Endothelial cell of umbilical vein (primary cell): ENCODE measurements around the gene STRN3.

Source experiments
- CTCF ChIP-seq, 2 donors: IDR thresholded peaks; 1 replicate in 1 of 2; 2 replicates in 1 of 2; pipeline ENCODE4 v1.5.1; 2011; ENCODE audit warnings: low read length in 2 of 2, mild to moderate bottlenecking in 2 of 2, moderate library complexity in 2 of 2, control low read depth in 1 of 2, inconsistent platforms in 1 of 2, low read depth in 1 of 2; ENCODE audit not compliant: insufficient read depth in 1 of 2; ENCODE audit errors: extremely low read depth in 1 of 2
- EZH2 ChIP-seq: IDR thresholded peaks from 2 replicates; pipeline ENCODE4 v1.6.1; 2012; ENCODE audit warnings: borderline replicate concordance, low read depth, mild to moderate bottlenecking, moderate library complexity, low read length, inconsistent platforms; ENCODE audit not compliant: severe bottlenecking
- FOS ChIP-seq: IDR thresholded peaks from 2 replicates; pipeline ENCODE4 v1.6.1; 2011; ENCODE audit warnings: mild to moderate bottlenecking, low read length, moderate library complexity, borderline replicate concordance; ENCODE audit not compliant: insufficient read depth
- JUN ChIP-seq: IDR thresholded peaks from 2 replicates; pipeline ENCODE4 v1.6.1; 2011; ENCODE audit warnings: borderline replicate concordance, low read depth; ENCODE audit not compliant: insufficient read length, insufficient read depth
- MAX ChIP-seq: IDR thresholded peaks from 2 replicates; pipeline ENCODE4 v1.6.1; 2011; ENCODE audit not compliant: insufficient read depth, insufficient read length
- MYC ChIP-seq: IDR thresholded peaks from one replicate; pipeline ENCODE4 v1.6.1; 2011; ENCODE audit warnings: mild to moderate bottlenecking, low read depth, low read length
- POLR2A ChIP-seq: IDR thresholded peaks from 2 replicates; pipeline ENCODE4 v1.6.1; 2012; ENCODE audit warnings: low read depth, mild to moderate bottlenecking, control low read depth, low read length
- POLR2AphosphoS5 ChIP-seq: IDR thresholded peaks from 2 replicates; pipeline ENCODE4 v1.6.1; 2012; ENCODE audit warnings: low read depth, mild to moderate bottlenecking, control low read depth, low read length, moderate library complexity; ENCODE audit not compliant: insufficient read depth

- TF ChIP-seq JUN (no peak), CTCF (IDR thresholded peaks at IDR 0.05; ENCODE audit: extremely low read depth in 1 of 2, insufficient read depth in 1 of 2, low read depth in 1 of 2, low read length in 2 of 2) (no peak), MYC (no peak), EZH2 (no peak), POLR2A (no peak), POLR2AphosphoS5 (no peak), MAX (no peak), FOS (no peak)
Observed at GRCh38 chr14:30983858-30984257, 42.3 kb downstream of the STRN3 start.
